NT2/D1 (cell line): ENCODE measurements around the gene GPR158.

Source experiments
- YY1 ChIP-seq: IDR thresholded peaks from 2 replicates; pipeline ENCODE4 v1.6.1; 2011; ENCODE audit not compliant: insufficient read length, insufficient read depth
- ZNF274 ChIP-seq: IDR thresholded peaks from 2 replicates; pipeline ENCODE4 v1.6.1; 2011; ENCODE audit warnings: mild to moderate bottlenecking, low read depth, low read length

DNA sequence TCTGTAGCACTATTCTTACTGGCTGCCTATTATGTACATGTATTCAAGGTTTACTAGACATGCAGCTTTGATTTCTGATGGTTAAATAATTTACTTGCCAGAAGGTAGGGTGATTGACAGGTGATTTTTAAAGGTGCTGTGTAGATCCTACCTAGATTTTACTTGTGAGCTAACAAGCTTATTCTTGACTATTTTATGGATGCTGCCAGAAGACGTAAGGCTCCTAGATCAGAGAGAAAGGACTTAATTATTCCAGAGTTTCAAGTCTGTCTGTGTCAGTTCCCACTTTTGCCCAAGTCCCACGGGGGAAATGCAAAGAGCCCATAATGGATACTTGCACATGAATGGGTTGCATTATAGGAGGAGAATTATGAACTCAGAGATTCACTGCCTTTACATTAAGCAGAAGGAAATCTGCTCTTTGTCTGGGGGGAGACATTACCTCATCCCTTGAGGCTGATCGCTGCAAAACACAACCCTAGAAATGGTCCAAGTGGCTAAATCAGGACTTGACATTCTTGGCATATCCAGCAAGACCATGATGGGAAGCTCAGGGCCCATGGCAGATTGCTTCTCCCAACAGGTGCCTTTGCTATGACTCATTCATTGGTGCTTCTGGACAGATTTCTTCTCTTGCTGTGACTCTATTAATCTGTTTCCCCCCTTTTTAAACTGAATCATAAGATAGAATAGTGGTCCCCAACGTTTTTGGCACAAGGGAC lies 32.1 kb downstream of the GPR158 start:
- no peak for TF ChIP-seq ZNF274
- no peak for TF ChIP-seq YY1
